PC-3 (cell line): ENCODE data around the gene GULP1.

Experiments
- CTCF ChIP-seq: fragments of 300-600 bp; sonication (generic); conservative IDR thresholded peaks from 2 replicates; pipeline ENCODE4 v1.5.1; 2017; ENCODE audit warnings: antibody characterized with exemption, low read depth, mild to moderate bottlenecking, low read length
- EZH2 ChIP-seq: fragments of 300-600 bp; sonication (generic); IDR thresholded peaks from one replicate; pipeline ENCODE4 v1.6.1; 2017; ENCODE audit warnings: antibody characterized with exemption, mild to moderate bottlenecking, low read length; ENCODE audit not compliant: unreplicated experiment
- EZH2phosphoT487 ChIP-seq: fragments of 300-600 bp; sonication (generic); IDR thresholded peaks from 2 replicates; pipeline ENCODE4 v1.6.1; 2018; ENCODE audit warnings: mild to moderate bottlenecking, antibody characterized with exemption, low read length, borderline replicate concordance

GRCh38 chr2:188285774-188286173, 5.9 kb upstream of the GULP1 start:
- TF ChIP-seq EZH2 (no peak), EZH2phosphoT487 (no peak), CTCF (no peak)
